Osteocyte (in vitro differentiated cells): ENCODE data around the gene TRIM14. TPM values are rescaled to one million over a fixed set of nuclear protein-coding genes. Genes with fewer than 3 reads are reported as not detected.
A peak's percentile ranks its signal among the peaks of the same experiment; 100 is the strongest.

Source experiments
- DNase-seq: peaks from one replicate; pipeline ENCODE4 v3.0.0; 2021; ENCODE audit warnings: mixed read lengths; ENCODE audit not compliant: unreplicated experiment; ENCODE audit errors: extremely low spot score
- H3K27ac Mint-ChIP-seq: one replicate; pipeline ENCODE4 v1.8.0; 2021; ENCODE audit warnings: mild to moderate bottlenecking, mixed read lengths; ENCODE audit not compliant: unreplicated experiment
- H3K27me3 Mint-ChIP-seq: one replicate; pipeline ENCODE4 v1.8.0; 2021; ENCODE audit warnings: mixed read lengths; ENCODE audit not compliant: unreplicated experiment
- H3K36me3 Mint-ChIP-seq: one replicate; pipeline ENCODE4 v1.8.0; 2021; ENCODE audit warnings: mixed read lengths; ENCODE audit not compliant: unreplicated experiment
- H3K4me1 Mint-ChIP-seq: one replicate; pipeline ENCODE4 v1.8.0; 2021; ENCODE audit warnings: mixed read lengths; ENCODE audit not compliant: unreplicated experiment
- H3K4me3 Mint-ChIP-seq: one replicate; pipeline ENCODE4 v1.8.0; 2021; ENCODE audit warnings: mild to moderate bottlenecking, moderate library complexity, mixed read lengths; ENCODE audit not compliant: unreplicated experiment
- H3K9me3 Mint-ChIP-seq: one replicate; pipeline ENCODE4 v1.8.0; 2021; ENCODE audit warnings: mixed read lengths; ENCODE audit not compliant: unreplicated experiment
- CTCF ChIP-seq: fragments of 200-600 bp; sonication (generic); IDR thresholded peaks from 2 replicates; pipeline ENCODE4 v1.5.0; 2021; ENCODE audit warnings: antibody characterized with exemption, mild to moderate bottlenecking, moderate library complexity
- total RNA-seq: library from RNA; stranded (reverse); gene quantifications from 2 replicates; pipeline ENCODE4 v1.2.1, GENCODE V29; 2021

Gene TRIM14
- total RNA-seq, 1 donor from 2014 or later, result 0.48 TPM

- H3K9me3 Mint-ChIP-seq, result no peaks in the 10 kb centered on the region
- peak within 1 kb of the TSS; percentile 94 for H3K4me3 Mint-ChIP-seq
- peaks cover 8% of the 10 kb centered on the region for H3K36me3 Mint-ChIP-seq
- H3K27ac Mint-ChIP-seq, result peak within 1 kb of the TSS; percentile 97
- H3K4me1 Mint-ChIP-seq, result peaks cover 19% of the 10 kb centered on the region
- peak; percentile 98 for DNase-seq
- no peaks in the 10 kb centered on the region for H3K27me3 Mint-ChIP-seq
- TF ChIP-seq CTCF, result no peak
Measured at GRCh38 chr9:98056269-98057137, 62.5 kb downstream of the TRIM14 start, which contains the start of gene NANS. Gene NANS, plus strand, starts transcription at chr9:98056732. Its CDS starts 77 bp downstream, at chr9:98056809.

- H3K9me3 Mint-ChIP-seq, result no peaks in the 10 kb centered on the region
- DNase-seq, result no peak
- TF ChIP-seq CTCF, result no peak
- H3K4me1 Mint-ChIP-seq, result peaks cover 16% of the 10 kb centered on the region
- H3K27me3 Mint-ChIP-seq, result no peaks in the 10 kb centered on the region
- no peak overlapping the region for H3K27ac Mint-ChIP-seq
- no peaks in the 10 kb centered on the region for H3K36me3 Mint-ChIP-seq
- H3K4me3 Mint-ChIP-seq, result no peak overlapping the region
Measured at GRCh38 chr9:98054376-98054951, 64.6 kb downstream of the TRIM14 start.

- Mint-ChIP-seq H3K4me3 (no peak overlapping the region), H3K4me1 (no peaks in the 10 kb centered on the region), H3K27ac (no peak overlapping the region), H3K27me3 (no peaks in the 10 kb centered on the region), H3K9me3 (no peaks in the 10 kb centered on the region), H3K36me3 (no peaks in the 10 kb centered on the region)
- TF ChIP-seq CTCF, result no peak
- no peak for DNase-seq
Measured at GRCh38 chr9:98050351-98050750, 68.7 kb downstream of the TRIM14 start.

- TF ChIP-seq CTCF, result no peak
- no peak overlapping the region for H3K4me3 Mint-ChIP-seq
- DNase-seq, result no peak
- no peaks in the 10 kb centered on the region for H3K9me3 Mint-ChIP-seq
- no peaks in the 10 kb centered on the region for H3K4me1 Mint-ChIP-seq
- no peaks in the 10 kb centered on the region for H3K36me3 Mint-ChIP-seq
- no peak overlapping the region for H3K27ac Mint-ChIP-seq
- H3K27me3 Mint-ChIP-seq, result no peaks in the 10 kb centered on the region
Measured at GRCh38 chr9:98049288-98050072, 69.5 kb downstream of the TRIM14 start.

- Mint-ChIP-seq H3K4me1 (no peaks in the 10 kb centered on the region), H3K9me3 (no peaks in the 10 kb centered on the region), H3K36me3 (no peaks in the 10 kb centered on the region), H3K27me3 (peaks cover 5% of the 10 kb centered on the region), H3K27ac (no peak overlapping the region), H3K4me3 (no peak overlapping the region)
- no peak for TF ChIP-seq CTCF
- no peak for DNase-seq
Measured at GRCh38 chr9:98047002-98047401, 72.0 kb downstream of the TRIM14 start.
